ES-I3 (cell line): Measurements from ENCODE around the gene AK9.

ENCODE experiments used
- H3K36me3 ChIP-seq: 2 replicates; pipeline ENCODE4 v1.6.1; 2013; ENCODE audit warnings: mild to moderate bottlenecking, low read length, control low read depth, moderate library complexity; ENCODE audit not compliant: insufficient read depth
- H3K4me1 ChIP-seq: 2 replicates; pipeline ENCODE4 v1.6.1; 2013; ENCODE audit warnings: mild to moderate bottlenecking, control low read depth, low read length; ENCODE audit not compliant: insufficient read depth
- H3K9ac ChIP-seq: 2 replicates; pipeline ENCODE4 v1.6.1; 2013; ENCODE audit warnings: low read depth, mild to moderate bottlenecking, low read length, moderate library complexity
- H3K9me3 ChIP-seq: 2 replicates; pipeline ENCODE4 v1.6.1; 2013; ENCODE audit warnings: mild to moderate bottlenecking, low read length, moderate library complexity; ENCODE audit not compliant: control insufficient read depth, insufficient read depth

AK9 gene

GRCh38 chr6:109443425-109443950, 247.5 kb downstream of the AK9 start:
- Histone ChIP-seq H3K9me3 (no peaks in the 10 kb centered on the region), H3K4me1 (peaks cover 5% of the 10 kb centered on the region; the same call in 1 of the 2 replicates), H3K9ac (no peak overlapping the region), H3K36me3 (no peaks in the 10 kb centered on the region; the same call in 1 of the 2 replicates)
